ENCODE measurements around the gene PDE7B. TPM values are rescaled to one million over a fixed set of nuclear protein-coding genes. Genes with fewer than 3 reads are reported as not detected.

The PDE7B gene
- polyA plus RNA-seq, 1 donor (not counting 4 experiments of a cell fraction or from before 2014, with no cell fraction given), result 0.01 TPM

DNA sequence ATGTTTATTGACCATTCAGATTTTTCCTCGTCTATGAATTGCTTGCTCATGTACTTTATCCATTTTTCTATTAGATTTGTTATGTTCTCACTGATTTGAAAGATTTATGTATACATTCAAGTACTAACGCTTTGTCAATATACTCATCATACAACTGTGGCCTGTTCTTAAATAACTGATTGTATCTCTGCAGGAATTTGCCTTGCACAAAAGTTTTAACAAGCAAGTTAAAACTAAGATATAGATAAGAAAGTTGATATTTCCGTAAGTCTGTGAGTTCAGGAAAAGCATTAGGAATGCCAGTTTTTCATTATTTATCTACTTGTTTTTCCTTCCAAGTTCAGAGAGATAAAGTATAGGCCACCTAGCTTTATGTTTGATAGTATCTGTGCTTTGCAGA is 95.2 kb downstream of the PDE7B start:
- FAIRE-seq, result no peak

DNA sequence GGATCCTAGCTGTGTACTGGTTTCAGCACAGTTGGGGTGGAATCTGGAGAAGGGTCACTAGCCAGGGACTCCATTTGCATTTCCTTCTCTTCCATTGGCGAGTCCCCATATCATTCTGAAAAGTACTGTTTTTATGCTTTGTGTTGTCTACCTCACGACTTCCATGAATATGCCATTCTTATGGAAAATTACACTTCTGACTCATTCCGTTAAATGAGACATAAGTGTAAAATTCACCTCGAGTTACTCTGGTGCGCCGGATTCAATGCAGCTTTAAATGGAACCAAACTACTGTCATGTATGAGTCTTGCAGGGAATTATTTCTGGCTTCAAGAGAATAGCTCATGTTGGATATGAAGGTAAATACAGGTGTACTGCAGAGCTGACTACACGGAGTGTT is 99.2 kb downstream of the PDE7B start:
- no peaks in the 10 kb centered on the region for H3K27me3 ChIP-seq (ENCODE audit: control insufficient read depth, extremely low read depth, insufficient read depth, low read length)
- TF ChIP-seq EZH2 (IDR thresholded peaks at IDR 0.05; ENCODE audit: low read length), result no peak
- TF ChIP-seq, protein P1, sequence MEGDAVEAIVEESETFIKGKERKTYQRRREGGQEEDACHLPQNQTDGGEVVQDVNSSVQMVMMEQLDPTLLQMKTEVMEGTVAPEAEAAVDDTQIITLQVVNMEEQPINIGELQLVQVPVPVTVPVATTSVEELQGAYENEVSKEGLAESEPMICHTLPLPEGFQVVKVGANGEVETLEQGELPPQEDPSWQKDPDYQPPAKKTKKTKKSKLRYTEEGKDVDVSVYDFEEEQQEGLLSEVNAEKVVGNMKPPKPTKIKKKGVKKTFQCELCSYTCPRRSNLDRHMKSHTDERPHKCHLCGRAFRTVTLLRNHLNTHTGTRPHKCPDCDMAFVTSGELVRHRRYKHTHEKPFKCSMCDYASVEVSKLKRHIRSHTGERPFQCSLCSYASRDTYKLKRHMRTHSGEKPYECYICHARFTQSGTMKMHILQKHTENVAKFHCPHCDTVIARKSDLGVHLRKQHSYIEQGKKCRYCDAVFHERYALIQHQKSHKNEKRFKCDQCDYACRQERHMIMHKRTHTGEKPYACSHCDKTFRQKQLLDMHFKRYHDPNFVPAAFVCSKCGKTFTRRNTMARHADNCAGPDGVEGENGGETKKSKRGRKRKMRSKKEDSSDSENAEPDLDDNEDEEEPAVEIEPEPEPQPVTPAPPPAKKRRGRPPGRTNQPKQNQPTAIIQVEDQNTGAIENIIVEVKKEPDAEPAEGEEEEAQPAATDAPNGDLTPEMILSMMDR (optimal IDR thresholded peaks at IDR 0.05 in 1 of 3, IDR thresholded peaks at IDR 0.05 in 1 of 3, conservative IDR thresholded peaks at IDR 0.05 in 1 of 3; ENCODE audit: extremely low read depth in 1 of 3, insufficient read depth in 2 of 3, low read length in 3 of 3), result no peak
- FAIRE-seq (no peak), DNase-seq (ENCODE audit: low read depth, low spot score) (no peak)
- dilution Hi-C loops (cut with MboI; ENCODE audit: extremely low pct_ligation_motif_present, low sequenced_read_pairs), result no loop called here
- H3K9me3 ChIP-seq (ENCODE audit: control insufficient read depth, low read depth, low read length), result no peaks in the 10 kb centered on the region
- H3K27ac ChIP-seq (ENCODE audit: control insufficient read depth, insufficient read depth, low read length), result no peak overlapping the region
- no peak overlapping the region for H3K9ac ChIP-seq (ENCODE audit: control insufficient read depth, extremely low read depth, insufficient read depth, low read length)
- no peak overlapping the region for H3K4me2 ChIP-seq (ENCODE audit: control insufficient read depth, extremely low read depth, insufficient read depth, low read depth, low read length)
- H2AFZ ChIP-seq (ENCODE audit: control insufficient read depth, low read length), result no peak overlapping the region
- H3K4me1 ChIP-seq (ENCODE audit: control insufficient read depth, extremely low read depth, insufficient read depth, low read length), result no peaks in the 10 kb centered on the region
- no peaks in the 10 kb centered on the region for H3K79me2 ChIP-seq (ENCODE audit: control insufficient read depth, insufficient read depth, low read length)
- H4K20me1 ChIP-seq (ENCODE audit: control insufficient read depth, extremely low read depth, insufficient read depth, low read length), result no peaks in the 10 kb centered on the region
- H3K4me3 ChIP-seq (ENCODE audit: control insufficient read depth in 2 of 3, extremely low read depth in 1 of 3, insufficient read depth in 2 of 3, low read depth in 1 of 3, low read length in 3 of 3), result no peak overlapping the region
- H3K36me3 ChIP-seq (ENCODE audit: control insufficient read depth in 2 of 2, extremely low read depth in 1 of 2, insufficient read depth in 2 of 2, low read length in 2 of 2), result no peaks in the 10 kb centered on the region
- H3K9me1 ChIP-seq (ENCODE audit: control insufficient read depth, extremely low read depth, insufficient read depth, low read length), result no peaks in the 10 kb centered on the region

More for the DNA sequence above, 95.2 kb downstream of the PDE7B start:
- no peaks in the 10 kb centered on the region for H3K36me3 ChIP-seq (ENCODE audit: control insufficient read depth in 2 of 2, extremely low read depth in 1 of 2, insufficient read depth in 2 of 2, low read length in 2 of 2)
- no peak overlapping the region for H3K27ac ChIP-seq (ENCODE audit: control insufficient read depth, insufficient read depth, low read length)
- no peak overlapping the region for H3K4me3 ChIP-seq (ENCODE audit: control insufficient read depth in 2 of 3, extremely low read depth in 1 of 3, insufficient read depth in 2 of 3, low read depth in 1 of 3, low read length in 3 of 3)
- no peaks in the 10 kb centered on the region for H3K4me1 ChIP-seq (ENCODE audit: control insufficient read depth, extremely low read depth, insufficient read depth, low read length)
- no peaks in the 10 kb centered on the region for H3K9me1 ChIP-seq (ENCODE audit: control insufficient read depth, extremely low read depth, insufficient read depth, low read length)
- TF ChIP-seq, protein P1 (optimal IDR thresholded peaks at IDR 0.05 in 1 of 3, IDR thresholded peaks at IDR 0.05 in 1 of 3, conservative IDR thresholded peaks at IDR 0.05 in 1 of 3; ENCODE audit: extremely low read depth in 1 of 3, insufficient read depth in 2 of 3, low read length in 3 of 3), result no peak
- TF ChIP-seq EZH2 (IDR thresholded peaks at IDR 0.05; ENCODE audit: low read length), result no peak
- no peak for DNase-seq (ENCODE audit: low read depth, low spot score)
- H2AFZ ChIP-seq (ENCODE audit: control insufficient read depth, low read length), result no peak overlapping the region
- no peaks in the 10 kb centered on the region for H3K9me3 ChIP-seq (ENCODE audit: control insufficient read depth, low read depth, low read length)
- dilution Hi-C loops (cut with MboI; ENCODE audit: extremely low pct_ligation_motif_present, low sequenced_read_pairs), result no loop called here
- H3K27me3 ChIP-seq (ENCODE audit: control insufficient read depth, extremely low read depth, insufficient read depth, low read length), result no peaks in the 10 kb centered on the region
- no peak overlapping the region for H3K9ac ChIP-seq (ENCODE audit: control insufficient read depth, extremely low read depth, insufficient read depth, low read length)
- no peaks in the 10 kb centered on the region for H4K20me1 ChIP-seq (ENCODE audit: control insufficient read depth, extremely low read depth, insufficient read depth, low read length)
- H3K4me2 ChIP-seq (ENCODE audit: control insufficient read depth, extremely low read depth, insufficient read depth, low read depth, low read length), result no peak overlapping the region
- no peaks in the 10 kb centered on the region for H3K79me2 ChIP-seq (ENCODE audit: control insufficient read depth, insufficient read depth, low read length)
